SK-N-SH (cell line): ENCODE measurements around the gene SNX15. TPM values are rescaled to one million over a fixed set of nuclear protein-coding genes. Genes with fewer than 3 reads are reported as not detected.

Source experiments
- CTCF ChIA-PET: fragments of 300-600, 350-600 bp; formaldehyde crosslinking; extraction: SDS; loops from one replicate; lab custom pipeline; 2021; lab: Yijun Ruan, JAX
- POLR2A ChIA-PET: fragments of 350-600 bp; sonication (Branson Sonifier 250); formaldehyde crosslinking; extraction: SDS; loops from one replicate; lab custom pipeline; 2020; ENCODE audit warnings: antibody characterized with exemption, inconsistent platforms; lab: Yijun Ruan, JAX
- DNase-seq: peaks from one replicate; pipeline ENCODE4 v3.0.0; 2012
- H2AFZ ChIP-seq: fragments of 200-600 bp; sonication (generic); 2 replicates; pipeline ENCODE4 v1.8.1; 2016; ENCODE audit warnings: antibody characterized with exemption, mild to moderate bottlenecking, low read depth
- H3F3A ChIP-seq: fragments of 200-600 bp; sonication (generic); replicated peaks from 2 replicates; pipeline ENCODE3; 2016; ENCODE audit warnings: antibody characterized with exemption, mild to moderate bottlenecking; ENCODE audit not compliant: insufficient read depth
- H3K27ac ChIP-seq, 2 experiments: fragments of 200-500 bp in 1 of 2; fragments of 200-600 bp in 1 of 2; sonication (Bioruptor generic) in 1 of 2; sonication (generic), shearing (Covaris generic) in 1 of 2; 2 replicates each; pipeline versions ENCODE4 v1.5.1 to v1.6.1; 2014 to 2016; ENCODE audit warnings: low read depth in 2 of 2, inconsistent platforms in 1 of 2, low read length in 1 of 2, mild to moderate bottlenecking in 1 of 2, mixed read lengths in 1 of 2
- H3K27me3 ChIP-seq: fragments of 200-600 bp; sonication (generic), shearing (Covaris generic); 2 replicates; pipeline ENCODE4 v1.6.1; 2016; ENCODE audit warnings: mixed run types; ENCODE audit not compliant: insufficient read depth
- H3K36me3 ChIP-seq, 2 experiments: fragments of 200-500 bp in 1 of 2; fragments of 200-600 bp in 1 of 2; sonication (Bioruptor generic) in 1 of 2; sonication (generic) in 1 of 2; replicated peaks in 1 of 2; 2 replicates each; pipeline versions ENCODE3 to v1.5.1; 2014 to 2016; ENCODE audit warnings: low read length in 1 of 2, mild to moderate bottlenecking in 1 of 2; ENCODE audit not compliant: insufficient read depth in 2 of 2, control insufficient read depth in 1 of 2
- H3K4me1 ChIP-seq, 2 experiments: fragments of 200-500 bp in 1 of 2; fragments of 200-600 bp in 1 of 2; sonication (Bioruptor generic) in 1 of 2; sonication (generic), shearing (Covaris generic) in 1 of 2; 2 replicates each; pipeline versions ENCODE4 v1.5.1 to v1.6.1; 2014 to 2016; ENCODE audit warnings: low read depth in 1 of 2, low read length in 1 of 2, mixed run types in 1 of 2; ENCODE audit not compliant: insufficient read depth in 2 of 2, control insufficient read depth in 1 of 2
- H3K4me2 ChIP-seq: fragments of 200-600 bp; sonication (generic), shearing (Covaris generic); 2 replicates; pipeline ENCODE4 v1.6.1; 2017; ENCODE audit warnings: mixed run types
- H3K4me3 ChIP-seq, 2 experiments: fragments of 200-500 bp in 1 of 2; fragments of 200-600 bp in 1 of 2; sonication (Bioruptor generic) in 1 of 2; sonication (generic), shearing (Covaris generic) in 1 of 2; 2 replicates each; pipeline versions ENCODE4 v1.5.1 to v1.8.1; 2014 to 2016; ENCODE audit warnings: low read depth in 2 of 2, inconsistent platforms in 1 of 2, low read length in 1 of 2, mild to moderate bottlenecking in 1 of 2, mixed read lengths in 1 of 2, moderate library complexity in 1 of 2
- H3K79me2 ChIP-seq: fragments of 200-600 bp; sonication (generic); 2 replicates; pipeline ENCODE4 v1.8.1; 2017; ENCODE audit warnings: mild to moderate bottlenecking; ENCODE audit not compliant: insufficient read depth
- H3K9ac ChIP-seq: fragments of 200-600 bp; sonication (generic); 2 replicates; pipeline ENCODE4 v1.6.1; 2017; ENCODE audit warnings: mixed run types
- H3K9me2 ChIP-seq: fragments of 200-600 bp; sonication (generic); 2 replicates; pipeline ENCODE4 v1.6.1; 2017; ENCODE audit warnings: mixed run types
- H3K9me3 ChIP-seq: fragments of 200-600 bp; sonication (generic); 2 replicates; pipeline ENCODE4 v1.6.1; 2017; ENCODE audit warnings: mixed run types, mild to moderate bottlenecking, moderate library complexity
- H4K20me1 ChIP-seq: fragments of 200-600 bp; sonication (generic); 2 replicates; pipeline ENCODE4 v1.6.1; 2017; ENCODE audit warnings: mild to moderate bottlenecking, mixed run types; ENCODE audit not compliant: insufficient read depth
- ELF1 ChIP-seq: IDR thresholded peaks from 2 replicates; pipeline ENCODE4 v1.4.0; 2012
- EZH2phosphoT487 ChIP-seq: fragments of 200-600 bp; sonication (generic); IDR thresholded peaks from 2 replicates; pipeline ENCODE4 v1.6.1; 2017; ENCODE audit warnings: low read depth, mixed run types, mild to moderate bottlenecking, antibody characterized with exemption, moderate library complexity, borderline replicate concordance
- FOSL2 ChIP-seq: IDR thresholded peaks from 2 replicates; pipeline ENCODE4 v1.4.0; 2012; ENCODE audit warnings: low read depth, mild to moderate bottlenecking, moderate library complexity, borderline replicate concordance
- FOXM1 ChIP-seq: IDR thresholded peaks from 2 replicates; pipeline ENCODE4 v1.4.0; 2012; ENCODE audit warnings: low read depth, mild to moderate bottlenecking
- GABPA ChIP-seq: IDR thresholded peaks from 2 replicates; pipeline ENCODE4 v1.4.0; 2012; ENCODE audit warnings: low read depth, mild to moderate bottlenecking
- MEF2A ChIP-seq: IDR thresholded peaks from 2 replicates; pipeline ENCODE4 v1.4.0; 2012; ENCODE audit warnings: low read depth, borderline replicate concordance
- MXI1 ChIP-seq: IDR thresholded peaks from 2 replicates; pipeline ENCODE4 v1.6.1; 2012; ENCODE audit warnings: mild to moderate bottlenecking, low read depth, low read length, improper control_type of control experiment
- NRF1 ChIP-seq: IDR thresholded peaks from 2 replicates; pipeline ENCODE4 v1.6.1; 2012; ENCODE audit warnings: low read depth, mild to moderate bottlenecking, low read length
- POLR2AphosphoS5 ChIP-seq: IDR thresholded peaks from 2 replicates; pipeline ENCODE4 v1.6.1; 2012; ENCODE audit warnings: low read depth, low read length
- RAD21 ChIP-seq: IDR thresholded peaks from 2 replicates; pipeline ENCODE4 v1.6.1; 2012; ENCODE audit warnings: mild to moderate bottlenecking, low read length
- RCOR1 ChIP-seq: fragments of 150-350 bp; IDR thresholded peaks from 2 replicates; pipeline ENCODE4 v1.6.1; 2017; ENCODE audit warnings: antibody characterized with exemption, low read length
- RFX5 ChIP-seq: IDR thresholded peaks from 2 replicates; pipeline ENCODE4 v1.6.1; 2012; ENCODE audit warnings: mild to moderate bottlenecking, improper control_type of control experiment, low read length
- RXRA ChIP-seq: IDR thresholded peaks from 2 replicates; pipeline ENCODE4 v1.4.0; 2012; ENCODE audit warnings: low read depth, mild to moderate bottlenecking, borderline replicate concordance
- SIN3A ChIP-seq: IDR thresholded peaks from 2 replicates; pipeline ENCODE4 v1.6.1; 2012; ENCODE audit warnings: low read depth, mild to moderate bottlenecking, low read length, moderate library complexity, borderline replicate concordance
- SMC3 ChIP-seq: IDR thresholded peaks from 2 replicates; pipeline ENCODE4 v1.6.1; 2012; ENCODE audit warnings: low read depth, low read length, improper control_type of control experiment
- TAF1 ChIP-seq: IDR thresholded peaks from 2 replicates; pipeline ENCODE4 v1.6.1; 2012; ENCODE audit warnings: low read depth, mild to moderate bottlenecking, low read length, moderate library complexity, borderline replicate concordance
- TCF12 ChIP-seq: IDR thresholded peaks from 2 replicates; pipeline ENCODE4 v1.4.0; 2012
- TEAD4 ChIP-seq: IDR thresholded peaks from 2 replicates; pipeline ENCODE4 v1.4.0; 2012; ENCODE audit warnings: mild to moderate bottlenecking, borderline replicate concordance; ENCODE audit not compliant: insufficient read depth
- WGBS: methylation state at CpG from one replicate; pipeline ENCODE4 v1.1.6; 2017; ENCODE audit warnings: low lambda C conversion rate; 5-methylcytosine and 5-hydroxymethylcytosine counted together
- polyA plus RNA-seq, 3 experiments: library from polyadenylated mRNA; depleted of rRNA; stranded (reverse); fragments of >200 nt; gene quantifications; 2 replicates each; pipeline ENCODE4 v1.2.3, GENCODE V29; 2012
- TF ChIP-seq, protein P1 (sequence below): IDR thresholded peaks from 2 replicates; pipeline ENCODE4 v1.6.1; 2012; ENCODE audit warnings: mild to moderate bottlenecking, low read depth, low read length, moderate library complexity
- TF ChIP-seq, protein P2 (sequence below): IDR thresholded peaks from 2 replicates; pipeline ENCODE4 v1.4.0; 2012; ENCODE audit warnings: low read depth, borderline replicate concordance
- TF ChIP-seq, protein P3 (sequence below): IDR thresholded peaks from 2 replicates; pipeline ENCODE4 v1.4.0; 2012; ENCODE audit warnings: low read depth
- TF ChIP-seq, protein P4 (sequence below): fragments of 200-600 bp; sonication (generic); IDR thresholded peaks from 2 replicates; pipeline ENCODE4 v1.6.1; 2017; ENCODE audit warnings: antibody characterized with exemption, mild to moderate bottlenecking, moderate library complexity
- TF ChIP-seq, protein P5 (sequence below): IDR thresholded peaks from 2 replicates; pipeline ENCODE4 v1.4.0; 2012; ENCODE audit warnings: low read depth, borderline replicate concordance

Gene SNX15
- polyA plus RNA-seq, 1 of the 3 experiments (the other 2 are of a cell fraction) = 17.2 TPM

DNA sequence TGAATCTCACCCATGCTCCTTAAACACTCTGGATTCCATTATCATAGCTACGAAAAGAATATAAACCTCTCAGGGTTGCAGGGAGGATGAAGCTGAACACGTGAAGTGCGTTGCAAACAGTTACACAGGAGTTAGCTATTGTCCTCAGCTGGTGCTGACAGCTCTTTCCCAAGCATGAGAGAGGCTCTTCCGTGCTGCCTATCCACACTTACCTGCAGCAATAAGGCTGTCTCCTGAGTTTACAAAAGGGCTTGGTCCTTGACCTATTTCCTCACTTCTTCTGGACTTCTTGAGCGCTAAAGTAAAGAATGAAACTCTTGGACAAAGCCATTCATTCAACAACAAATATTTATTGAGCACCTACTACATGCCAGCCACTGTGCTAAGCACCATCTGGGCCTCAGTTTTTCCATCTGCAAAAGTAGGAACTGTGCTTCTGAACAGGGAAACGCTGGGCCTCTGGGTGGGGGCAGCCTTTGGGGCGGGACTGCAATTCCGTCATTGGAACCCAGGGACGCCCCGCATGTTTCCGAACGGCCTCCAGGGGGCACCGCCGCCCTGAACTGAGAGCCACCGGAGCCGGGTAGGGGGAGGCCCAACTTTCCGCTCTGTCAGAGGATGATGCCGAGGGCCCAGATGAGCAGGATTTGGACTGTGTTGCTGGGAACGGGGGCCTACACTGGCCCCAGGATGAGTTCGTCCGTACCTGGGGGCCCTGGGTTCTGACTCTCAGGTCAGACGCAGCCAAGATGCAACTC lies 13.9 kb upstream of the SNX15 start:
- POLR2A ChIA-PET = interaction anchor here (0.5 to 1.2 kb wide), 7 partner anchors 9 to 219 kb away, joined by 3 to 8 read pairs (median 3); no protein-coding TSS in a partner anchor
- Histone ChIP-seq H3F3A (peaks cover 16% of the 10 kb centered on the region), H3K27ac (peak overlapping the region; percentile 95), H3K27me3 (no peaks in the 10 kb centered on the region), H3K9me2 (no peaks in the 10 kb centered on the region), H3K4me2 (peak overlapping the region; percentile 88), H3K9me3 (no peaks in the 10 kb centered on the region), H2AFZ (peak overlapping the region; percentile 95)
- 32% methylated on average over 11 of the region's 22 CpGs for WGBS
- DNase-seq = peak; percentile 95
- peak; percentile 47; the same call in 1 of the 2 replicates for TF ChIP-seq ELF1
- TF ChIP-seq MXI1 = no peak
- TF ChIP-seq POLR2AphosphoS5 = no peak; the same call in 1 of the 2 replicates
- TF ChIP-seq RAD21 = peak; percentile 70
- no peak for TF ChIP-seq RXRA
- TF ChIP-seq, protein P1, sequence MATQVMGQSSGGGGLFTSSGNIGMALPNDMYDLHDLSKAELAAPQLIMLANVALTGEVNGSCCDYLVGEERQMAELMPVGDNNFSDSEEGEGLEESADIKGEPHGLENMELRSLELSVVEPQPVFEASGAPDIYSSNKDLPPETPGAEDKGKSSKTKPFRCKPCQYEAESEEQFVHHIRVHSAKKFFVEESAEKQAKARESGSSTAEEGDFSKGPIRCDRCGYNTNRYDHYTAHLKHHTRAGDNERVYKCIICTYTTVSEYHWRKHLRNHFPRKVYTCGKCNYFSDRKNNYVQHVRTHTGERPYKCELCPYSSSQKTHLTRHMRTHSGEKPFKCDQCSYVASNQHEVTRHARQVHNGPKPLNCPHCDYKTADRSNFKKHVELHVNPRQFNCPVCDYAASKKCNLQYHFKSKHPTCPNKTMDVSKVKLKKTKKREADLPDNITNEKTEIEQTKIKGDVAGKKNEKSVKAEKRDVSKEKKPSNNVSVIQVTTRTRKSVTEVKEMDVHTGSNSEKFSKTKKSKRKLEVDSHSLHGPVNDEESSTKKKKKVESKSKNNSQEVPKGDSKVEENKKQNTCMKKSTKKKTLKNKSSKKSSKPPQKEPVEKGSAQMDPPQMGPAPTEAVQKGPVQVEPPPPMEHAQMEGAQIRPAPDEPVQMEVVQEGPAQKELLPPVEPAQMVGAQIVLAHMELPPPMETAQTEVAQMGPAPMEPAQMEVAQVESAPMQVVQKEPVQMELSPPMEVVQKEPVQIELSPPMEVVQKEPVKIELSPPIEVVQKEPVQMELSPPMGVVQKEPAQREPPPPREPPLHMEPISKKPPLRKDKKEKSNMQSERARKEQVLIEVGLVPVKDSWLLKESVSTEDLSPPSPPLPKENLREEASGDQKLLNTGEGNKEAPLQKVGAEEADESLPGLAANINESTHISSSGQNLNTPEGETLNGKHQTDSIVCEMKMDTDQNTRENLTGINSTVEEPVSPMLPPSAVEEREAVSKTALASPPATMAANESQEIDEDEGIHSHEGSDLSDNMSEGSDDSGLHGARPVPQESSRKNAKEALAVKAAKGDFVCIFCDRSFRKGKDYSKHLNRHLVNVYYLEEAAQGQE = no peak
- no peak for TF ChIP-seq FOXM1
- no peak for TF ChIP-seq MEF2A
- TF ChIP-seq RCOR1 = no peak
- no peak for TF ChIP-seq RFX5
- no peak for TF ChIP-seq SIN3A
- TF ChIP-seq TAF1 = no peak
- TF ChIP-seq, protein P2, sequence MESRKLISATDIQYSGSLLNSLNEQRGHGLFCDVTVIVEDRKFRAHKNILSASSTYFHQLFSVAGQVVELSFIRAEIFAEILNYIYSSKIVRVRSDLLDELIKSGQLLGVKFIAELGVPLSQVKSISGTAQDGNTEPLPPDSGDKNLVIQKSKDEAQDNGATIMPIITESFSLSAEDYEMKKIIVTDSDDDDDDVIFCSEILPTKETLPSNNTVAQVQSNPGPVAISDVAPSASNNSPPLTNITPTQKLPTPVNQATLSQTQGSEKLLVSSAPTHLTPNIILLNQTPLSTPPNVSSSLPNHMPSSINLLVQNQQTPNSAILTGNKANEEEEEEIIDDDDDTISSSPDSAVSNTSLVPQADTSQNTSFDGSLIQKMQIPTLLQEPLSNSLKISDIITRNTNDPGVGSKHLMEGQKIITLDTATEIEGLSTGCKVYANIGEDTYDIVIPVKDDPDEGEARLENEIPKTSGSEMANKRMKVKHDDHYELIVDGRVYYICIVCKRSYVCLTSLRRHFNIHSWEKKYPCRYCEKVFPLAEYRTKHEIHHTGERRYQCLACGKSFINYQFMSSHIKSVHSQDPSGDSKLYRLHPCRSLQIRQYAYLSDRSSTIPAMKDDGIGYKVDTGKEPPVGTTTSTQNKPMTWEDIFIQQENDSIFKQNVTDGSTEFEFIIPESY = no peak
- no peak for TF ChIP-seq GABPA
- no peak for TF ChIP-seq TCF12
- TF ChIP-seq NRF1 = no peak
- TF ChIP-seq EZH2phosphoT487 = no peak
- TF ChIP-seq, protein P3, sequence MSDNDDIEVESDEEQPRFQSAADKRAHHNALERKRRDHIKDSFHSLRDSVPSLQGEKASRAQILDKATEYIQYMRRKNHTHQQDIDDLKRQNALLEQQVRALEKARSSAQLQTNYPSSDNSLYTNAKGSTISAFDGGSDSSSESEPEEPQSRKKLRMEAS = no peak
- TF ChIP-seq, protein P4, sequence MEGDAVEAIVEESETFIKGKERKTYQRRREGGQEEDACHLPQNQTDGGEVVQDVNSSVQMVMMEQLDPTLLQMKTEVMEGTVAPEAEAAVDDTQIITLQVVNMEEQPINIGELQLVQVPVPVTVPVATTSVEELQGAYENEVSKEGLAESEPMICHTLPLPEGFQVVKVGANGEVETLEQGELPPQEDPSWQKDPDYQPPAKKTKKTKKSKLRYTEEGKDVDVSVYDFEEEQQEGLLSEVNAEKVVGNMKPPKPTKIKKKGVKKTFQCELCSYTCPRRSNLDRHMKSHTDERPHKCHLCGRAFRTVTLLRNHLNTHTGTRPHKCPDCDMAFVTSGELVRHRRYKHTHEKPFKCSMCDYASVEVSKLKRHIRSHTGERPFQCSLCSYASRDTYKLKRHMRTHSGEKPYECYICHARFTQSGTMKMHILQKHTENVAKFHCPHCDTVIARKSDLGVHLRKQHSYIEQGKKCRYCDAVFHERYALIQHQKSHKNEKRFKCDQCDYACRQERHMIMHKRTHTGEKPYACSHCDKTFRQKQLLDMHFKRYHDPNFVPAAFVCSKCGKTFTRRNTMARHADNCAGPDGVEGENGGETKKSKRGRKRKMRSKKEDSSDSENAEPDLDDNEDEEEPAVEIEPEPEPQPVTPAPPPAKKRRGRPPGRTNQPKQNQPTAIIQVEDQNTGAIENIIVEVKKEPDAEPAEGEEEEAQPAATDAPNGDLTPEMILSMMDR = peak; percentile 71
- TF ChIP-seq, protein P5, sequence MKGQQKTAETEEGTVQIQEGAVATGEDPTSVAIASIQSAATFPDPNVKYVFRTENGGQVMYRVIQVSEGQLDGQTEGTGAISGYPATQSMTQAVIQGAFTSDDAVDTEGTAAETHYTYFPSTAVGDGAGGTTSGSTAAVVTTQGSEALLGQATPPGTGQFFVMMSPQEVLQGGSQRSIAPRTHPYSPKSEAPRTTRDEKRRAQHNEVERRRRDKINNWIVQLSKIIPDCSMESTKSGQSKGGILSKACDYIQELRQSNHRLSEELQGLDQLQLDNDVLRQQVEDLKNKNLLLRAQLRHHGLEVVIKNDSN = no peak
- no peak for TF ChIP-seq TEAD4
- TF ChIP-seq FOSL2 = no peak
- peak; percentile 54 for TF ChIP-seq SMC3
- TF ChIP-seq, all 33 proteins: peak for 4
- Histone ChIP-seq H3K36me3 (peaks cover 0 to 5% of the 10 kb centered on the region in 2 experiments), H3K79me2 (peaks cover 24% of the 10 kb centered on the region; the same call in 1 of the 2 replicates), H3K4me3 (peak overlapping the region; percentile 69 to 70), H3K4me1 (peaks cover 4% of the 10 kb centered on the region in 2 experiments; a peak in 2 of 4 replicates), H3K9ac (peak overlapping the region; percentile 89), H4K20me1 (no peaks in the 10 kb centered on the region)
- CTCF ChIA-PET = interaction anchor here (0.6 to 4.9 kb wide), 61 partner anchors 9 to 1727 kb away, joined by 3 to 56 read pairs (median 5); partner anchors contain the start of genes ATG2A, BATF2, CAPN1 and CDCA5
